CD4-positive, alpha-beta T cell treated with Interleukin-15 for 4 hours (primary cell): ENCODE results near the gene SEC16B.
"Not testable (repeated sequence)": the region's sequence is repeated elsewhere in the genome, so short reads cannot be mapped to it uniquely, and the experiment has no call there.

Source experiments
- DNase-seq: peaks from one replicate; pipeline ENCODE4 v3.0.0-alpha.2; 2020; ENCODE audit warnings: low spot score

Gene SEC16B, protein sequence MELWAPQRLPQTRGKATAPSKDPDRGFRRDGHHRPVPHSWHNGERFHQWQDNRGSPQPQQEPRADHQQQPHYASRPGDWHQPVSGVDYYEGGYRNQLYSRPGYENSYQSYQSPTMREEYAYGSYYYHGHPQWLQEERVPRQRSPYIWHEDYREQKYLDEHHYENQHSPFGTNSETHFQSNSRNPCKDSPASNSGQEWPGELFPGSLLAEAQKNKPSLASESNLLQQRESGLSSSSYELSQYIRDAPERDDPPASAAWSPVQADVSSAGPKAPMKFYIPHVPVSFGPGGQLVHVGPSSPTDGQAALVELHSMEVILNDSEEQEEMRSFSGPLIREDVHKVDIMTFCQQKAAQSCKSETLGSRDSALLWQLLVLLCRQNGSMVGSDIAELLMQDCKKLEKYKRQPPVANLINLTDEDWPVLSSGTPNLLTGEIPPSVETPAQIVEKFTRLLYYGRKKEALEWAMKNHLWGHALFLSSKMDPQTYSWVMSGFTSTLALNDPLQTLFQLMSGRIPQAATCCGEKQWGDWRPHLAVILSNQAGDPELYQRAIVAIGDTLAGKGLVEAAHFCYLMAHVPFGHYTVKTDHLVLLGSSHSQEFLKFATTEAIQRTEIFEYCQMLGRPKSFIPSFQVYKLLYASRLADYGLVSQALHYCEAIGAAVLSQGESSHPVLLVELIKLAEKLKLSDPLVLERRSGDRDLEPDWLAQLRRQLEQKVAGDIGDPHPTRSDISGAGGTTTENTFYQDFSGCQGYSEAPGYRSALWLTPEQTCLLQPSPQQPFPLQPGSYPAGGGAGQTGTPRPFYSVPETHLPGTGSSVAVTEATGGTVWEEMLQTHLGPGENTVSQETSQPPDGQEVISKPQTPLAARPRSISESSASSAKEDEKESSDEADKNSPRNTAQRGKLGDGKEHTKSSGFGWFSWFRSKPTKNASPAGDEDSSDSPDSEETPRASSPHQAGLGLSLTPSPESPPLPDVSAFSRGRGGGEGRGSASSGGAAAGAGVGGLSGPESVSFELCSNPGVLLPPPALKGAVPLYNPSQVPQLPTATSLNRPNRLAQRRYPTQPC

DNA sequence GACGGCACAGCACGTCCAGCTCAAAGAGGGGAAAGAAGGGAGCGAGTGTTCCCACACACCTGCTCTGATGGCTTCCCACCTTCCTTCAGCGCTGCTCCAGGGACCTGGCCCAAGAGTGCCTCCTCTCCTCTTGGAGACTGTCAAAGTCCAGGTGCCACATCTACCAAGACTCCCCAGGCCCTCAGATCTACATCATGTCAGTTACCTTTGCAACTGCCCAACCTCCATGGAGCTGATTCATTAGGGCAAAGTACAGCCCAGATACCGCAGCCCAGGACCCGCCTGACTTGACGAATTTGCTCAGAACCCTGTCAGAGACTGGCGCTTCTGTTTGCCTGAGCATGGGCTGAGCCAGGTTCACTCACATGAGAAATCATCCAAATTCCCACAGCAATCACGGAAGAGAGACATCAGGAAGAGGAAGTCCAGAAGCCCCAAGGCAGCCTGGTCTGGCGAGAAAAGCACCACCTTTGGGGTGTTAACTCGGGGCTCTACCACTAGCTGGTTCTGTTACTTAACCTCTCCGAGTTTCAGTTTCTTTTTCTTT, at the start of gene SEC16B:
TSS of gene SEC16B (minus strand) at position 234 of the 547 bp plus-strand sequence. CDS start 2,077 bp downstream, outside the sequence.
- no peak for DNase-seq

DNA sequence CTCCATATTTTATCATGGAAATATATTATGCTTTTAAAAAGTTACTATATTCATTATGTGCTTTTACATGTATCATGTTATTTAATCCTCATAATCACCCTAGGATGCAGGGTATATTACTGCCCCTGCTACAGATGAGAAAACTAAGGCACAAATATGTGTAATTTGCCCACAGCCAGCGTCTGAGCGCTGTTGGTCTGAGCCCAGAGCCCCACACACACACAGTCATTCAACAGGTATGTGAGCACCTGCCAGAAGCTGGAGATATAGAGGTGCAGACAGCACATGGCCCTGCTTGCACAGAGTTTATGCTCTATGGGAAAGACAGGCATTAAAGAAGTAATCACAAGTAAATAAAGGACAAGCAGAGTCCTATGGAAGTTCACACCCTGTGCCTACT, 49.8 kb upstream of the SEC16B start:
- DNase-seq, result no peak

DNA sequence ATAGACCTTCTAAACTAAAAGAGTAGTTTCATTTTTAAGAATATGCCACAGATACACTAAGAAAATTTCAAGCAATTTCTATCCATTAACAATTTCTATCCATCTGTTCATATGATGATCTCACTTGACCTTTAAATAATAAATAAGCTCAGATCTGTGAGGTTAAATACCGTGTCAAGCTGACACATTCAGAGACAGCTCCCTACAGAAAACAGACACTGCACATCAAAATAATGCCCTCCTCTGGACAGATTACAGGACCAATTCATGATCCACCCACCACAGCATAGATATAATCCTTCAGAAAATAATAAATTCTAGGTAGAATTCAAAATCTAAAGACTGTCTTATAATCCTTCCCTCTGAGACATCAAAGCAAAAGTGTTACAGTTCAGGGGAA, 49.4 kb upstream of the SEC16B start:
- DNase-seq, result no peak

DNA sequence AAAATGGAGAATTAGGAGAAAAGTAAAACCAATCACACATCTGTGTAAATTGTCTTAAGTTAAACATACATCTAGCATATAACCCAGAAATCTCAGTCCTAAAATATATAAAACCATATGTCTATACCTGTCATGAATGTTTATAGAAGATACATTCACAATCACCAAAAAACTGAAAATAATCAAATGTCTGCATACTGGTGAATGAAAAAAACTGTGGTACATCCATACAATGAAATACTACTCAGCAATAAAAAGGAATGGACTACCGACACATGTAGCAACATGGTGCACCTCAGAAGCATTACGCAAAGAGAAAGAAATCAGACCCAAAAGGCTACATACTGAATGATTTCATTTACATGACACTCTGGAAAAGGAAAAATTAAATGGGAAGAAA, 47.7 kb upstream of the SEC16B start:
- no peak for DNase-seq

DNA sequence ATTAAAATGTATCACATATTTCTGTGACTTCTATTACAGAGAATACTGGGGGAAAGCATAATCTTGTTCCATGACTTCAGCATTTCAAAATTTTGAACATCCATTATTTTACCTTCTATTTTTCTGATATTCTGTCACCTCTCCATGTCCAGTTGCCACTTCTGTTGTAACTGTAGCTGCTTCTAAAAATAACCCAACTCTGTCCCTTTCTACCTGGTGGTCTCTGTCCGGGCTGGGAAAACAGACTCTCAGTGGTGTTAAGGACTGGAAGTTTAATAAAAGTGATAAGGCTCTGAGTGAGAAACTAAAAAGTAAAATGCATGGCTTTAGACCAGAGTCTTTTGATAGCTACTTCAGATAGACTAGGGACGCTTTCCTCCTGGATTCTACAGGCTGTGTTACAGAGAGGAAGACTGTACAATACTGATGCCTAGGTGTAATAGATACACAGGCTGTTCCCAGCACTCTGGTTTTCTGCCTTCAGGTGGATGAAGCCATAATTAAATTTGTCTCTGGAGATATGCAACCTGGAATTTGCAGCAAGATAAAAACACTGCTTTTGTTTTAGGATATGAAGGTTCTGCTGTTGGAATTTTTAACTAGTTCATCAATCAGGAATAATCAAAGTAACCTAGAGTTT, 42.1 kb upstream of the SEC16B start:
- no peak for DNase-seq

DNA sequence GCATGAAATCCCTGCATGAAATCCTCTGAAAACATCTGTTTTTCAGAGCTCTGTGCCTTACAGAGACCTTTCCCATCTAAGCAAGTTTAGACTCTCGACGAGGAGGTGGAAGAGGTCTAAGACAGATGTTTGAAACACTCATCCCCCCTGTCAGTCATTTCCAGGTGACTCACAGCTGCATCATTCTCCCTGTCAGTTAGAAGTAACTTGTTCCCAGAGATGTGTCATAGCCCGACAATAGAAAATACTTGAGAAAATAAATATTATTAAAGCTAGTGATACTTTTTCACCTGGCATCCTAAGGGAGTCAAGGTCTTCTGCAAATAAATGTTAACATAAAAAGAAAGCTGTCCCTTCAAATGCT, 41.6 kb upstream of the SEC16B start:
- no peak for DNase-seq

DNA sequence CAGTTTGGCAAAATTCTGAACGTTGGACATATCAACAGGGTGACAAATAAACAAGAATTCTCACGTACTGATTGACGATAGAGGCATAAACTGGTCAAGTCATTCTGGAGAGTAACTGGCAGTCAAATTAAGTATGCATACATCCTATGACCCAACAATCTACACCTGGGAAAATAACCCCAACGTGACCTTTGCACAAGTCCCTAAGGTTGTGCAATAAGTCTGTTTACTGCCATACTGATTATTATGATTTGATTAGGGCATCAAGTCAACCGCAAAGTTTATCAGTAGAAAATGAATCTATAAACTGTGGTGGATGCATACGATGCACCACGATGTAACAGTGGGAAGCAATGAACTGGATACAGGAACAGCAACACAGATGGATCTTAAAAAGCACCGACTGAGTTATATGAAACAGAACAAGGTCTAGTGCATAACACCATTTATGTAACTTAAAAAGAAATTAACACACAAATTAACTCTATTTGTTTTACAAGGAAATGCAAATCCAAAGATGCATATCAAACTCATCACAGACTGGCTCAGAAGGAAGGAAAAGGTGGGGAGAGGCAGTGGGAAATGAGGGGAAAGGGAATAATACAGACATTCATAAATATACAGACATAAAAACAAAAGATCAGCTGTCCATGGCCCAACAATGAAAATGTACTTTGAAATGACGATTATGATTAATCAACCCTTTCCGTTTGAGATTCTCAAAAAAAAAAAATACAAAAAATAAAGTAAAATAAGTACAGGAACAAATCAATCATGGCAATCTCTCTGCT, 41.0 kb upstream of the SEC16B start:
- no peak for DNase-seq

DNA sequence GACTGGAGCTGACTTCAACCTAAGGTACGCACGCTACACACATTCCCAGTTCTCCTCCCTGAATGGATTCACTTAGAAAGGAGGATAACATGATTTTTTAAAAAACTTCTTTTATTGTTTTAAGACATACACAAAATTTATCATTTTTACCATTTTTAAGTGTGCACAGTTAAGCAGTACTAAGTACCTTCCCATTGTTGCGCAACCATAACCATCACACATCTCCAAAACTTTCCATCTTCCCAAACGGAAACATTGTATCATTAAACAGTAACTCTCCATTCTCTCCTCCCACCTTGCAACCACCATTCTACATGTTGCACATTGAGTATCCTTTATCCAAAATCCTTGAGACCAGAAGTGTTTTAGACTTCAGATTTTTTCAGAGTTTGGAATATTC, 36.2 kb upstream of the SEC16B start:
- DNase-seq, result no peak

DNA sequence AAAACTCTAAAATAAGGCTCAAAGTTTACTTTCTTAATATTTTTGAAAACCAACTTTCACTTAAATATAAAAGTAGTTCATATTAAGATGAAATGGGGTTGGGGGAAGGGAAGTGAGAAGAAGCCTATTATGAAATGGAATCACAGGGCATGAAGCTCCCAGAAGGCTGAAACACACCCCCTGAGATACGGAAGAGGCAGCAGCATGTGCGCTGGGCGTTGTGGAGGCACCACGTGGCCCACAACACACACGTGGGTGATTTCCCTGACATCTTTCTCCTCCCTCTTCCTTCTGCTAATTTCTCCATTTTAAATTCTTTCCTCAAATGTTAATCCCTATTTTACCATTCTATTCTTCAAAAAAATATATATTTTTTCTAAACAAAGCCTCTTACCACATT, 35.6 kb upstream of the SEC16B start:
- no peak for DNase-seq

DNA sequence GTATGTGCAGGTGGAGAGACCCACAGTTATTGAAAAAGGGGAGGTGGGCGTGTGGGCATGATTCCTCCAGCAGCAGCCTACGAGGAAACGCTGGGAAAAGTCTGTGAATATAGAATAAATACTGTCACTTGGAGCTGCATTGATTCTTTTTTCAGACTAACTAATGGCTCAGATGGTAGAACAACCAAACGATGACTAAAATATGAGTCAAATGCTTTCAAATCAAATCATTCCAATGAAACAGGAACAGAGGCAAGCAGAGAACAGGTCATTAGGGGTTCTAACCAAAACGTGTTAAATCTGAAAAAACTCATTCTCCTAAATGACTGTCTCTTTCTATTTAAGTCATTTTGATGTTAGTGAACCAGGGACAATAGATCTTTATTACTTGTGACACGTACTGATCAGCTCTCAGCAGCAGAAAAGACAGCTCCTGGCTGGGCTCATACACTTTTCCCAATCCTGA, 35.1 kb upstream of the SEC16B start:
- no peak for DNase-seq

DNA sequence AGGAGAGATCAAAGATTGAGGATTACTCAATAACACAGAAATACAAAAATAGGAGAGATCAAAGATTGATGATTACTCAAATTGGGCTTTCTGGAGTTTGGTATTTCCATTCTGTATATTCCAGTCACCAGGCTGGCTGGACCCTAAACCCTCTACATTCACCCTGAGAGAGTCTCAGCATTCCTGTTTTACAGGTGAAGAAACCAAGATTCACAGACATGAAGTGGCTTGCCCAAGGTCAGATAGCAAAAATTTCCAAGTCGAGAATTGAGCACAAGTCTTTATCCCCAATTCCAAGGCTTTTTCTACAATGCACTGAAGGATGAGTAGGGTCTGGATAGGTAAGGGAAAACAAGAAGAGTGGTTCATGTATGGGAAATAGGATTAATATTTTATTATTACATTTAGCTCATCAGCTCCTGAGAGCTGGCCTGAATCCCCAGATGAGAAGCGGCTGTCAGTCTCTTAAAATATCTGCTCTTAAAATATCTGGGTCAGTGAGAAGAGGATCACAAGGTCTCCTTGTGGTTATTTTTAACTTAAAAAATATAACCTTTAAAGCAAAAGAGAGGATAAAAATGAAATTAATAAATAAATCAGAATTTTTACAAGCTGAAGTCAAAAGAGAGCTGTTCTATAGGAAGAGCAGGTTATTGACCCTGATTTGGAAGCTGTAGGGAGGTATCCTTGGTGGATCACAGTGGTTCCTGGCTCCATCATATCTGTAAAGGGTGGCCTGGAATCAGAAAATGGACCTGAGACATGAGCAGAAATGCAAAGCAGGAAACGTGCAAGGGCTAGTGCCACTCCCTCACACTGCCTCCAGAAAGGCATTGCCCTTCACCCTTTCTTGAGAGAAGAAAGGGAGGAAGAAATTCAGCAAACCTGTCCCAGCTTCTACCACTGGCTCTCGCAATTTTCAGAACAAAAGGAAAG, 29.1 kb upstream of the SEC16B start:
- no peak for DNase-seq

DNA sequence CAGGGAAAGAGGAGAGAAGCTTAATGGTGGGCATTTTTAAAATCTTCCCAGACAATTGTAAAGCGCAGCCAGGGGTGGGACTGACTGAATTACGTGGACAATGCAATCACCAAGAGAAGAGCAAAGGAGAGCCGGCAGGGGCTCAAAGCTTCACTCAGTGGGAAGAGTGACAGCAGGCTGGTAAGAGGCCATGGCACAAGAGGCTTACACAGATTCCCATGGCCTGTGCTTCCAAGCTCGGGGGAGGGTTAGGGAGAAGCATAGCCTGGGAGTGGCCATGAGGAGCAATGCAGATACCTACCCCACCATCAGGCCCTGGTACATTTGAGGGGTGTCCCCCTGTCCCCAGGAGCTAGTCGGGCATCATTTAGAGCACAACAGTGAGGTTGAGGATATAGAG, 27.1 kb upstream of the SEC16B start:
- DNase-seq, result no peak

DNA sequence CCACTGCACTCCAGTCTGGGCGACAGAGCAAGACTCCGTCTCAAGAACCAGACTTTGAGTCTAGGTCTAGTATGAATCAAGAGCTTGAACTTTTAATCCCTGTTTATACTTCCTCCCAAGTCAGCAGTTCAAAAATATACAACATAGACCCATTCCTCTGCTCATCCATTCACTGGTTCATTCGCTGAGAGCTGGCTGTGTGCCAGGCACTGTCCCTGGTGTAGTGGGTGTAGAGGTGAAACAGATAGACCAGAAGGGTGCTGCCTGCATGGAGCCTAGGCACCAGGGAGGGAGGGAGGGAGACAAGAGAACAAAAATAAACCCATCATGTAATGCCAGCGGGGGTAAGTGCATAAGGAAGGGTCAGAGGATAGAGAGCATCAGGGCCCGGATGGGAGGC, 25.5 kb upstream of the SEC16B start:
- no peak for DNase-seq

DNA sequence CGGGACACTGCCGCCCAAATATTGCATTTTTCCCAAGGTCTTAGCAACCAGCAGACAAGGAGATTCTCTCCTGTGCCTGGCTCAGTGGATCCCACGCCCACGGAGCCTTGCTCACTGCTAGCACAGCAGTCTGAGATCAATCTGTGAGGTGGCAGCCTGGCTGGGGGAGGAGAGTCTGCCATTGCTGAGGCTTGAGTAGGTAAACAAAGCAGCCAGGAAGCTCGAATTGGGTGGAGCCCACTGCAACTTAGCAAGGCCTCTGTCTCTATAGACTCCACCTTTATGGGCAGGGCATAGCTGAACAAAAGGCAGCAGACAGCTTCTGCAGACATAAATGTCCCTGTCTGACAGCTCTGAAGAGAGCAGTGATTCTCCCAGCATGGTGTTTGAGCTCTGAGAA, 16.4 kb upstream of the SEC16B start:
- not testable (repeated sequence) for DNase-seq

DNA sequence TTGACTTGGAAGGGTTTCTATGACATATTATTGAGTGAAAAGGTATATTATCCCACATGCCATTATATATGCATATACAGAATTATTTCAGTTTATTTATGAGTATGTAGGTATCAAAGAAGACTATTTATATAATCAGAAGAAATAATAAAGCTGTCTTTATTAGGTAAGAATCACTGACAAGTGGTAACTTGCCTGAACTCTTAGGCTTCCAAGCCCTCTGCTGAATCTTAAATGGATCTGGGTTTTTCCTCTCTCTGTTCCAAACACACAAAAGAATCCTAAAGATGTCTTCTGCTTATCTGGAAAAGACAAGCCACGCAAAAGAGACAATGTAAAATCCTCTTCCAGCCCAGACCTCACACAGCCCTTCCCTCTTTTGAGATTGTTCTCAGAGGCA, 14.9 kb upstream of the SEC16B start:
- DNase-seq, result no peak

DNA sequence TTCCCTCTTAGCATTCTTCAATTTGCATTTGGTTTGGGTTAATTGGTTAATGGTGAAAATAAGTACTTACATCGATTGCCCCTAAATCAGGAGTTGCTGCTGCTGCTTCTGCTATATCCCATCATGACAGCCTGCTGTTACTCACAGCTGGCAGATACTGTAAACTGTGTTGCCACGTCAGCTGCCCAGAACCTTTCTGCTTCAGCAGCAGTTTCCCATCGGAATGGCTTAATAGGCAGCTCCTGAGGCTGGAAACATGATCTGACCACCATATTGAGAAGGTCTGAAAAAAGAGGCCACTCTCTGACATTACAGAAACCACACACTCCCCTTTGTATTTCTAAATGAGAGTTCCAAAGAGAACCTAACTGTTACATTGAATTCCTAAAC, 14.3 kb upstream of the SEC16B start:
- no peak for DNase-seq

DNA sequence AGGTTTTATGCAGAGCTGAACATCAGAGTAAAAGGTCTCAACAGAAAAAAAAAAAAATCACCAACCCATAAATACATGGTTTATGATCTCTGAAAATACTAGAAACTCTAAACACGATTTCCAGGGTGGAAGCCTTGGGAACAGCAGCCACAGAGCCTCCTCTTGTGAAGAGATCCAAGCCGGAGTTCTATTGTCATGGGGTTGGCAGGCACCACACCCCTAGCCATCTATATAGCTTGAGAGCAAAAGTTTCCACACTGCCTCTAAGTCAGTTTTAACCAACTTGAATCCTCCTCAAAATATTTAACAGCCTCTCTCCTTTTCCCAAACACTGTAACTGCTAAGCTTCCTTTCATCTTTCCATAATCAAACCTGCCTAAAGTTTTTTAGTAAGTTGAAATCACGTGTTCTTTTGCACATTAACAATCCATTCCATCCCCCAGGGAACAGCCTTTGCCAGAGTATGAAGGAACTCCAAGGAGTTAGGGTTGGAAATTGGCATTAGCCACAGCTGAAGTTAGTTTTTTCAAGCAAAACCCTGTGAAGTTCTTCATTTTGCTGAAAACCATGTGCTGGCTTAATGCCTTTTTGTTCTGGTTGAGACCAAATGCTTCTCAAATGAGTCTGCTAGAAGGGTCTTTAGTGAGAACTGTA, 13.8 kb upstream of the SEC16B start:
- DNase-seq, result no peak

DNA sequence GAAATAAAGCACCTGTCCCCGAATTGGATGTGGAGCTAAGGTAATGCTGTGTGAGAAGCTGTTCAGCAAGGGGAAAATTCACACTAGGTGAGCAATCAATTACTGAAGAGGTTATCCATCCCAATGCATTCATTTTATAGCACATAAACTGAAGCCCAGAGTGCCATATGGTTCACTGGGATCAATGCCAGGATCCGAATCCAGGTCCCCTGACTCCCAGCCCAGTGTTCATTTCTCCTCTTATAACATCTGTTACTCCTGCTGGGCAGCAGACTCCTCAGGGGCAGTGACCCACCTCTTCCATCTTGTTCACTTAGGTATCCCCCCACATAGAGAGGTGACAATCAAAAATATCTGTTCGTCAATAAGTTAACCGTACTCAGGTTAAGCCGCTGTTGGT, 13.2 kb upstream of the SEC16B start:
- no peak for DNase-seq

DNA sequence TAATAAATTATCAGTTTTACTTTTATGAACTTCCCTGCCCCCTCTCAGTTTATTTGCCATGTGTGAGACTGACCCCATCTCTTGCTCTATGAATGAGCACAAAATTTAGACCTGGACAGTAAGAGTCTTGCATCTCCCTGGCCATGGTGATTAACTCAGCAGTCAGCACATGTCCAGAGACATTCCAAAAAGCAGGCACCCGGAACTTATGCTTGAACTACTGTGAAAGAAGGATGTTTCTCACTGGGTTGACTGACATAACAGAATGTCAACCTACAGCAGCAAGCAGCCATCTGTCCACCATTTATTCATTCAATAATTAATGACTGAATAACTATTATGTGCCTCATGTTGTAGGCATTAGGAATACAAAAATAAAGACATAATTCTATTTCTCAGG, 11.3 kb upstream of the SEC16B start:
- DNase-seq, result no peak

DNA sequence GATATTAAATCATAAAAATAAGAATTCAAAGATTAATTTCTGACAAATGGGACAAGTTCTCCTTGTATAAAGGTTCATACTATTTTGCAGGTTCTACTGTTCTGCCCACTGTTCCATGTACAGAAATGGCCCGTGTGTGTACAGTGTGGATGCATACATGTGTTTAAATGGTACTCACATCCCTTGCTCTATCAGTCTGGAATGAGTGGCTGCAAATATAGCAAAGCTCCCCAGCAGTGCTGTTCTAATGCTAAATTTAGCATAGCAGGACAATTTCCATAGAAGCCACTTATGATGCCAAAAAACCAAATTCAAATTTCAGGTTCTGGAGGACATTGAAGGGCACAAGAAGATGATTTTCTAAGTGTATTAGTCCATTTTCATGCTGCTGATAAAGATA, 9.4 kb upstream of the SEC16B start:
- no peak for DNase-seq
